HG03159 (cell line): Measurements from ENCODE around the gene KLHL14.
"Not testable (repeated sequence)": the region's sequence is repeated elsewhere in the genome, so short reads cannot be mapped to it uniquely, and the experiment has no call there.

Experiments used
- ATAC-seq: cut with Tn5 transposase; IDR thresholded peaks from one replicate; pipeline ENCODE4 v1.9.1; 2021; ENCODE audit warnings: mild to moderate bottlenecking, moderate library complexity; ENCODE audit not compliant: unreplicated experiment

KLHL14 gene, protein sequence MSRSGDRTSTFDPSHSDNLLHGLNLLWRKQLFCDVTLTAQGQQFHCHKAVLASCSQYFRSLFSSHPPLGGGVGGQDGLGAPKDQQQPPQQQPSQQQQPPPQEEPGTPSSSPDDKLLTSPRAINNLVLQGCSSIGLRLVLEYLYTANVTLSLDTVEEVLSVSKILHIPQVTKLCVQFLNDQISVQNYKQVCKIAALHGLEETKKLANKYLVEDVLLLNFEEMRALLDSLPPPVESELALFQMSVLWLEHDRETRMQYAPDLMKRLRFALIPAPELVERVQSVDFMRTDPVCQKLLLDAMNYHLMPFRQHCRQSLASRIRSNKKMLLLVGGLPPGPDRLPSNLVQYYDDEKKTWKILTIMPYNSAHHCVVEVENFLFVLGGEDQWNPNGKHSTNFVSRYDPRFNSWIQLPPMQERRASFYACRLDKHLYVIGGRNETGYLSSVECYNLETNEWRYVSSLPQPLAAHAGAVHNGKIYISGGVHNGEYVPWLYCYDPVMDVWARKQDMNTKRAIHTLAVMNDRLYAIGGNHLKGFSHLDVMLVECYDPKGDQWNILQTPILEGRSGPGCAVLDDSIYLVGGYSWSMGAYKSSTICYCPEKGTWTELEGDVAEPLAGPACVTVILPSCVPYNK

GRCh38 chr18:32772581-32773381 lies at the start of gene KLHL14:
Gene KLHL14 (minus strand): TSS chr18:32773023. CDS start chr18:32770591, 2,432 bp downstream.
- no peak for ATAC-seq

- no peak for ATAC-seq
Observed at GRCh38 chr18:32822197-32822596, 49.4 kb upstream of the KLHL14 start.

GRCh38 chr18:32815881-32816280 lies 43.1 kb upstream of the KLHL14 start:
- no peak for ATAC-seq

- ATAC-seq = no peak
Observed at GRCh38 chr18:32812342-32812741, 39.5 kb upstream of the KLHL14 start.

GRCh38 chr18:32810314-32810713 lies 37.5 kb upstream of the KLHL14 start:
- no peak for ATAC-seq

- ATAC-seq = no peak
Observed at GRCh38 chr18:32805354-32805753, 32.5 kb upstream of the KLHL14 start.

- ATAC-seq = no peak
Observed at GRCh38 chr18:32804134-32804888, 31.5 kb upstream of the KLHL14 start.

DNA sequence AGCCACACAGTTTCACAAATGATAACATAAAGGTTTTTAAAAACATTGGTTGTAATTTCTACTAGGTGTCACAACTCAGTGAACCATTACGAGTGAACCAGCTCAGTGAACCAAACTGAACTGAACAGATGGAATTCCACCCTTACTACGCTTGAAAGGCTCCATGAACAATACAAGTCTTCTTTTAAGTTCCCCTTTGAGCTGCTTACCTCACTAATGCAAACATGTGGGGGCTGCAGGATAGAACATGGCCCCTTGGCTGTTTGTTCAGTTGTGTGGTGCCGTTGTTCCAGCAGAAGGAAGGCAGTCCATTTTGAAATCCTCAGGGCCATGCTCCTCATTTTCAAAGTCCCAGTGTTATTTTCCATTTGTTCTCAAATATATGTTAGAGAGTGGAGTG lies 30.7 kb upstream of the KLHL14 start:
- peak; percentile 94 for ATAC-seq

GRCh38 chr18:32802591-32803451 lies 30.0 kb upstream of the KLHL14 start:
- ATAC-seq = peak; percentile 62

DNA sequence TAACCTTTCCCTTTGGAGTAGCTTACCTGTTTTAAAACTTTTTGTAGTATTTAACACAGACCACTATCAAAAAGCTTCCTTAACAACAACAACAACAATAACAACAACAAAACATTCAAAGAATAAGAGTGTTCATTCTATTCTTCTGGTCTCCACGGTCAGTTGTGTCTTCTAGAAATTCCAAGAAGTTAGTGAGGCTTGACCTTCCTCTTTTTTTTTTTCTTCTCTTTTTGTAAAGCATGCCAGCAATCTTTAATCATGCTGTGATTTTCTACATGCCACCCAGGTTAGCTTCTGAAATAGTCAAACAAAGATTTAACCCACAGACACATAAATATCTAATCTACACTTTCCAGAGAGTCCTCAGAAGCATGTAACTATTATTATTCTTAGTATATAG lies 28.4 kb upstream of the KLHL14 start:
- ATAC-seq = no peak

- no peak for ATAC-seq
Observed at GRCh38 chr18:32798209-32798960, 25.6 kb upstream of the KLHL14 start.

DNA sequence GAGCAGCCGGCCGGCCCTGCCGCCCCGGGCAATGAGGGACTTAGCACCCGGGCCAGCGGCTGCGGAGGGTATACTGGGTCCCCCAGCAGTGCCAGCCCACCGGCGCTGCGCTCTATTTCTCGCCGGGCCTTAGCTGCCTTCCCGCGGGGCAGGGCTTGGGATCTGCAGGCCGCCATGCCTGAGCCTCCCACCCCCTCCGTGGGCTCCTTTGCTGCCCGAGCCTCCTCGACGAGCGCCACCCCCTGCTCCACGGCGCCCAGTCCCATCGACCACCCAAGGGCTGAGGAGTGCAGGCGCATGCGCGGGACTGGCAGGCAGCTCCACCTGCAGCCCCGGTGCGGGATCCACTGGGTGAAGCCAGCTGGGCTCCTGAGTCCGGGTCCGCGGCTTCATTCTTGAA lies 21.8 kb upstream of the KLHL14 start:
- not testable (repeated sequence) for ATAC-seq

GRCh38 chr18:32779010-32779409 lies 6.2 kb upstream of the KLHL14 start:
- ATAC-seq = no peak

- no peak for ATAC-seq
Observed at GRCh38 chr18:32777049-32777448, 4.2 kb upstream of the KLHL14 start.

DNA sequence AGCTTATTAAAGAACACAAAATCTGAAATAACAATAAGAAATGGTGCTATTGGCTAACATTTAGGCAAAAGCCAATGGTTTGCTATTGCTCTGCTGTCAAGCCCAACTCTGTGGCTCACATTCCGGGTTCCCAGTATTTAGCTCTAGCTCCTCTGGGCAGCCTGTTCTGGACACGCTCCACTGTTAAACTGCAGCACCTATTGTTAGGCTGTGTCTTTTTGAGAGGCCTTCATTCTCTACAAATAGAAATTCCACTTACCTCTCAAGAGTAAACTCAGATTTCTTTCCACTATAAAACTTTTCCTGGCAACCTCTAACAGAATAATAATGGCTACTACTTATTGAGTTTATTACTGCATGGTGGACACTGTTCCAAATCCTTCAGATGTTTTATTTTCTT lies 3.7 kb upstream of the KLHL14 start:
- ATAC-seq = no peak

- no peak for ATAC-seq
Observed at GRCh38 chr18:32775628-32776027, 2.8 kb upstream of the KLHL14 start.

- no peak for ATAC-seq
Observed at GRCh38 chr18:32773382-32773712, 524 bp upstream of the KLHL14 start.

DNA sequence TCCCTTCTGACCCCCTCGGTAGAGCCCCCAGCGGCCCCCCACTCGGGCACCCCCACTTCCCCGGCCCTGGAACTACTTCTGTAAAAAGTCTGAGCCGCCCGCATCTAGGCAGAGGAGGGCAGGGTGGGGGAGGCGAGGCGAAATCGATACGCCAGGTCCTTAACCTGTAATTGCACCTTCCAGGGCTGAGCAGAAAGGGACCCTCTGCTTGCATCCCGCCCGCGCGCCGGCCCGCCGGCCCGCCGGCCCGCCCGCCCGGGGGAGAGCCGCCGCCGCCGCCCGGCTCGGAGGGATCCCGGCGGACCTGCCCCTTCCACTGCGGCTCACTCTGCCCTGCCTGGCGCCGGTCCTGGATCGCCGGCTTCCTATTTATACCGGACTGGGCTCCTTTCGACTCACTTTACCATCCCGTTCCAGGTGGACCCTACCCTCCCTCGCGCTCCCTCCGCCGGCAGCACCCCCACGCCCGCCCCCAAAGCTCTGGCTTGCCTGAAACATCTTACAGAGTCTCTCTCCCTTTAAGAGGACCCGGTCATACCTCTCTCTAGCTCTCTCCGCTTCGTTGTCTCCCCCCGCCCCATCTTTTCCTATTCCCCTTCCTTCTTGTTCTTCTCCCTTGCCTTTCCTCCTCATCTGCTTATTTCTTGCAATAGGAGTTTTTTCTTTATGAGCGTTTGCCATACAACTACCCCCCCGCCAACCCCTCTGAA lies 797 bp downstream of the KLHL14 start:
- no peak for ATAC-seq
